Common myeloid progenitor, CD34-positive (primary cell): ENCODE results near the gene ADI1. TPM values are rescaled to one million over a fixed set of nuclear protein-coding genes. Genes with fewer than 3 reads are reported as not detected.

ENCODE experiments used
- CTCF ChIA-PET: fragments of 350-600 bp; sonication (Branson Sonifier 250); formaldehyde crosslinking; loops from one replicate; lab custom pipeline; 2021; ENCODE audit warnings: antibody characterized with exemption; lab: Charles Lee
- POLR2A ChIA-PET: fragments of 350-600 bp; sonication (Branson Sonifier 250); formaldehyde crosslinking; loops from one replicate; lab custom pipeline; 2021; ENCODE audit warnings: antibody characterized with exemption; lab: Charles Lee
- DNase-seq, 3 donors: peaks; one replicate each; pipeline versions ENCODE4 v3.0.0 to v3.0.0-alpha.2; 2013
- H3K27ac ChIP-seq, 2 experiments: 1 replicate in 1 of 2; 2 replicates in 1 of 2; pipeline ENCODE4 v1.7.0; 2013; ENCODE audit warnings: inconsistent platforms in 2 of 2, low read length in 2 of 2, mild to moderate bottlenecking in 2 of 2, low read depth in 1 of 2, moderate library complexity in 1 of 2; ENCODE audit not compliant: severe bottlenecking in 2 of 2, insufficient read depth in 1 of 2, poor library complexity in 1 of 2
- H3K27me3 ChIP-seq, 5 experiments: replicated peaks in 2 of 5; 1 replicate in 3 of 5; 2 replicates in 2 of 5; pipeline versions ENCODE4 v1.6.1 to v1.7.0; 2013; ENCODE audit warnings: low read length in 4 of 5, mild to moderate bottlenecking in 2 of 5, moderate library complexity in 2 of 5, inconsistent platforms in 1 of 5; ENCODE audit not compliant: insufficient read depth in 5 of 5, control insufficient read depth in 4 of 5
- H3K36me3 ChIP-seq, 4 experiments: 1 replicate in 2 of 4; 2 replicates in 2 of 4; pipeline versions ENCODE4 v1.6.1 to v1.7.0; 2013; ENCODE audit warnings: low read length in 3 of 4, control low read depth in 1 of 4, mild to moderate bottlenecking in 1 of 4; ENCODE audit not compliant: control insufficient read depth in 4 of 4, insufficient read depth in 4 of 4
- H3K4me1 ChIP-seq, 4 experiments: 1 replicate in 3 of 4; 2 replicates in 1 of 4; pipeline versions ENCODE4 v1.6.1 to v1.7.1; 2013; ENCODE audit warnings: low read length in 3 of 4, mild to moderate bottlenecking in 3 of 4, control low read depth in 1 of 4, inconsistent platforms in 1 of 4, moderate library complexity in 1 of 4; ENCODE audit not compliant: control insufficient read depth in 4 of 4, insufficient read depth in 4 of 4; ENCODE audit errors: control extremely low read depth in 1 of 4
- H3K4me3 ChIP-seq, 7 experiments: 1 replicate in 4 of 7; 2 replicates in 3 of 7; pipeline versions ENCODE4 v1.5.1 to v1.7.0; 2013; ENCODE audit warnings: mild to moderate bottlenecking in 7 of 7, low read length in 6 of 7, moderate library complexity in 6 of 7, inconsistent platforms in 2 of 7, low read depth in 2 of 7, control low read depth in 1 of 7; ENCODE audit not compliant: insufficient read depth in 4 of 7, control insufficient read depth in 1 of 7; ENCODE audit errors: extremely low read depth in 1 of 7
- H3K9me3 ChIP-seq, 5 experiments: 1 replicate in 4 of 5; 2 replicates in 1 of 5; pipeline versions ENCODE4 v1.6.1 to v1.7.1; 2013; ENCODE audit warnings: low read length in 4 of 5, mild to moderate bottlenecking in 2 of 5, inconsistent platforms in 1 of 5, low read depth in 1 of 5, moderate library complexity in 1 of 5; ENCODE audit not compliant: control insufficient read depth in 4 of 5, insufficient read depth in 2 of 5; ENCODE audit errors: control extremely low read depth in 1 of 5
- WGBS: methylation state at CpG from one replicate; pipeline ENCODE4 v1.1.5; 2013; ENCODE audit not compliant: insufficient coverage; 5-methylcytosine and 5-hydroxymethylcytosine counted together
- polyA plus RNA-seq: library from polyadenylated mRNA; unstranded; fragments of 120-200 nt; gene quantifications from one replicate; pipeline ENCODE4 v1.2.1, GENCODE V29; 2013

Gene ADI1, protein sequence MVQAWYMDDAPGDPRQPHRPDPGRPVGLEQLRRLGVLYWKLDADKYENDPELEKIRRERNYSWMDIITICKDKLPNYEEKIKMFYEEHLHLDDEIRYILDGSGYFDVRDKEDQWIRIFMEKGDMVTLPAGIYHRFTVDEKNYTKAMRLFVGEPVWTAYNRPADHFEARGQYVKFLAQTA
- 23.6 TPM for polyA plus RNA-seq

DNA sequence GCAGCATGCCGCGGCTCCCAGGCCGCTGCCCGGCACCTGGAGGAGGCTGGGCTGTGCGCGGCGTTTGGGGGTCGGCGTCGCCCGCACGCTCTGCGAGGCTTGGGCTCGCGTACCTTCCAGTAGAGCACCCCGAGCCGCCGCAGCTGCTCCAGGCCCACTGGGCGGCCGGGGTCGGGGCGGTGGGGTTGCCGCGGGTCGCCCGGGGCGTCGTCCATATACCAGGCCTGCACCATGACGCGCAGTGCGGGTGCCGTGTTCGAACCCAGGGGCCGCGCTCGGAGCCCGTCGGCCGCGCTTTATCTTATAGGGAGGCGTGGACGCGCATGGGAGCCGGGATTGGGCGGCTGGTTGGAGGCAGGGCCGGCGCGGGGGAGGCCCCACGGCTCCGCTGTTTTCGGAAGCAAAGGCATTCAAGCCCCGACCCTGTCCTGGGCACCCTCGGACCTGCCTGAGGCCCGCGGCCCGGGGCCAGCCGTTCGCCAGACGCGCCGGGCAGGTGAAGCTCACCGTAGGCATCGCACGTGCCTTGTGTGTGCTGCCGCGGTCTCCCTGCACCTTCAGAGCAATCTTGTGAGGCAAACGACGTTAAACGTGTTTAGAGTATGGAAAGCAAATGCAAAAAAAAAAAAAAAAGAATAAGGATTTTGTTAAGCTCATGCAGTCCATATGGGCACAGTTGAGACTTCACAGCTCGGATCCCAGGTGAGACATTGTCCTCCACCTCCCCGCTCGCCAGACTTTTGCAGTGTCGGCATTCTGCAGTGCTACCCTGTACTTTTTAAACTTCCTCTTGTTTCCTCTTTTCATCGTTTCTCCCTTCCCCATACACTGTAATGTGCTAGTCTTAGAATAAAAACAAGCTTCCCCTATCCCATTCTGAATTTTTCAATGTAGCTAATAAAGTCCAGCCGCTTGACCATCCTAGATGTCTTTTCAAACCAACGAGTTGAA is at the start of gene ADI1:
TSS of gene ADI1 (minus strand) at position 277 of the 951 bp plus-strand sequence. CDS start at position 233, 44 bp downstream.
- Histone ChIP-seq H3K4me3 (peak within 1 kb of the TSS; percentile 52 to 88 (median 81)), H3K27ac (peak within 1 kb of the TSS; percentile 36 to 82), H3K9me3 (peaks cover 0 to 6% (median under 1%) of the 10 kb centered on the region in 5 experiments), H3K4me1 (peaks cover 14 to 34% (median 26%) of the 10 kb centered on the region in 4 experiments), H3K27me3 (no peaks in the 10 kb centered on the region), H3K36me3 (peaks cover 0 to 3% (median under 1%) of the 10 kb centered on the region in 4 experiments)
- POLR2A ChIA-PET: interaction anchor here (0.6 kb wide), 1 partner anchor 135 kb away, joined by 3 read pairs; no protein-coding TSS in a partner anchor
- peak in 2 of 3 donors; percentile 54 to 78 for DNase-seq
- 2% methylated on average over 63 of the region's 76 CpGs for WGBS
- CTCF ChIA-PET: interaction anchor here (1.2 to 1.8 kb wide), 2 partner anchors 34 to 35 kb away, joined by 3 read pairs; no protein-coding TSS in a partner anchor

DNA sequence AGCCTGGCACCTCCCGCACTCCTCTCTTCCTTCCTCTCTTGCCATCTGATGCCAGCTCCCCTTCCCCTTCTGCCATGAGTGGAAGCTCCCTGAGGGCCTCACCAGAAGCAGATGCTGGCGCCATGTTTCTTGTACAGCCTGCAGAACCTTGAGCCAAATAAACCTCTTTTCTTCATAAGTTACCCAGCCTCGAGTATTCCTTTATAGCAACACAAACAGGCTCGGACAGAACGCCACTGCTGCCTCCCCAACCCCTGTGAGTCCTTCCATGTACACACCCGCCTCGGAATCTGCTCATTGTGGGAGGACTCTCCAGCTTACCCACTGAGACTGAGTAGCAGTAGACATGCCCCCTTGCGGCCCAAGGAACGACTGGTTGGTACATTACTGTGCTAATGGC is 47.5 kb upstream of the ADI1 start:
- no peaks in the 10 kb centered on the region for H3K9me3 ChIP-seq
- DNase-seq: no peak
- WGBS: 96% methylated on average over 8 of the region's 9 CpGs
- peaks cover 0 to 6% (median 0%) of the 10 kb centered on the region in 4 experiments for H3K36me3 ChIP-seq
- no peaks in the 10 kb centered on the region for H3K4me1 ChIP-seq
- ChIA-PET CTCF (no interaction called here), POLR2A (no interaction called here)
- no peak overlapping the region for H3K27ac ChIP-seq
- H3K27me3 ChIP-seq: no peaks in the 10 kb centered on the region
- no peak overlapping the region for H3K4me3 ChIP-seq

DNA sequence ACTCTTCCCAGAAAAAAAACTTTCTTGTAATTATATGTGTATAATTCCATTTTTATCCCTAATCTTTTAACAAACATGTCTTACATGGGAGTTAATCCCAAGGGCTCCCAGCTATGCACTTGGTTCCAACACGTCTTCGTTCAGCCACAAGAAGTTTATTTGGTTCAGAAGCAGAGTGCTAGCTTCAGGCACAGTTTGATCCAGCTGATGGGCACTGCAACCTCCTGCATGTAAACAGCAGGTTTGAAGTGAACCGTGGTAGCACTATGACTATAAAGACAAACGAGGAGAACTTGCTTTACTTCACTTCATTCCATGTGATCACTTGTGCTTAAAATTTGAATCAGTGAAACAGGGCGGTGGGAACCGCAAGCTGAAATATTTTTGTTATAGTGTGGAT is 45.8 kb upstream of the ADI1 start:
- no peak for DNase-seq
- H3K27me3 ChIP-seq: no peaks in the 10 kb centered on the region
- POLR2A ChIA-PET: no interaction called here
- 72% methylated on average over 4 of the region's 6 CpGs for WGBS
- H3K4me3 ChIP-seq: no peak overlapping the region
- no peak overlapping the region for H3K27ac ChIP-seq
- CTCF ChIA-PET: interaction anchor here (0.6 to 1.1 kb wide), 2 partner anchors 14 to 83 kb away, joined by 3 read pairs; no protein-coding TSS in a partner anchor
- H3K9me3 ChIP-seq: no peaks in the 10 kb centered on the region
- H3K36me3 ChIP-seq: peaks cover 0 to 6% (median 0%) of the 10 kb centered on the region in 4 experiments
- no peaks in the 10 kb centered on the region for H3K4me1 ChIP-seq

DNA sequence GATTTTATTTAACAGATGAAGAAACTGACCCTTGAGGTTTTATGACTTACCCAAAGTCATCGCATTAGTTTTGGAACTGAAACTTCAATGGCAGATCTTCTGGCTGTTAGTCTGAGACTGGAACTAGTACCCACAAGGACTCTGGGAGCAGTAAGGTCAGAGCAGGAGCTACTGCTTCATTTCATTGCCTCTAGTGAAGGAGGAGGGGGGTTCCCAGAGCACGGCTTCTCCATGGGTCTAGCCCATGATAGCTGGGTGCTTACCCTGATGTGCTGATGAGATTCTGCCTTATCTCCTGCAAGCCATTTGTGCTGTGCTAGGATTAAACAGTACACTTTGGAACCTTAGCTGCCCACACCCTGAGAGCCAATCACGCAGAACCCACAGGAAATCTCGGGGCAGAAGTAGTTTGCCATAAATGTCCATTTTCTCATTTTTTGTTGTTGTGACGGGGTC is 44.2 kb upstream of the ADI1 start:
- H3K9me3 ChIP-seq: no peaks in the 10 kb centered on the region
- peak in 1 of 3 donors; percentile 27 for DNase-seq
- ChIA-PET CTCF (interaction anchor here (0.7 to 1.6 kb wide), 3 partner anchors 10 to 47 kb away, joined by 3 to 4 read pairs (median 3); no protein-coding TSS in a partner anchor), POLR2A (no interaction called here)
- no peak overlapping the region for H3K4me3 ChIP-seq
- H3K4me1 ChIP-seq: peaks cover 0 to 10% (median 8%) of the 10 kb centered on the region in 4 experiments
- no peaks in the 10 kb centered on the region for H3K27me3 ChIP-seq
- peaks cover 0 to 6% (median 0%) of the 10 kb centered on the region in 4 experiments for H3K36me3 ChIP-seq
- WGBS: 88% methylated on average over 5 of the region's 5 CpGs
- H3K27ac ChIP-seq: no peak overlapping the region

- Histone ChIP-seq H3K9me3 (no peaks in the 10 kb centered on the region), H3K4me1 (peaks cover 6 to 21% (median 17%) of the 10 kb centered on the region in 4 experiments), H3K36me3 (peaks cover 4 to 36% (median 24%) of the 10 kb centered on the region in 4 experiments), H3K27ac (peak within 1 kb of the TSS; percentile 84 to 95), H3K27me3 (no peaks in the 10 kb centered on the region), H3K4me3 (peak within 1 kb of the TSS; percentile 83 to 96 (median 91))
- 0% methylated on average over 60 of the region's 67 CpGs for WGBS
- CTCF ChIA-PET: interaction anchor here (0.8 to 1.4 kb wide), 4 partner anchors 14 to 134 kb away, joined by 3 read pairs; no protein-coding TSS in a partner anchor
- DNase-seq: peak; percentile 98 to 99 (median 98)
- POLR2A ChIA-PET: interaction anchor here (0.6 to 2.5 kb wide), 5 partner anchors 17 to 179 kb away, joined by 3 to 15 read pairs (median 5); partner anchors contain the start of genes RPS7 and TRAPPC12
Measured at GRCh38 chr2:3558205-3559014, 39.1 kb upstream of the ADI1 start, which contains the start of gene RNASEH1. Gene RNASEH1, minus strand, starts transcription at chr2:3558333. Its CDS starts 73 bp downstream, at chr2:3558260.

GRCh38 chr2:3557639-3558204 is 38.4 kb upstream of the ADI1 start:
- Histone ChIP-seq H3K4me3 (peak overlapping the region; percentile 83 to 96 (median 91)), H3K9me3 (no peaks in the 10 kb centered on the region), H3K4me1 (peaks cover 6 to 21% (median 17%) of the 10 kb centered on the region in 4 experiments), H3K27me3 (no peaks in the 10 kb centered on the region), H3K27ac (peak overlapping the region; percentile 84 to 95), H3K36me3 (peaks cover 4 to 37% (median 26%) of the 10 kb centered on the region in 4 experiments)
- ChIA-PET CTCF (interaction anchor here (0.8 to 1.4 kb wide), 4 partner anchors 15 to 133 kb away, joined by 3 read pairs; no protein-coding TSS in a partner anchor), POLR2A (interaction anchor here (0.6 to 2.5 kb wide), 5 partner anchors 17 to 179 kb away, joined by 3 to 15 read pairs (median 3); partner anchors contain the start of genes RPS7 and TRAPPC12)
- WGBS: 0% methylated on average over 38 of the region's 40 CpGs
- peak in 2 of 3 donors; percentile 52 to 58 for DNase-seq
